ENCODE data around the gene DHRS1.

DHRS1 gene

DNA sequence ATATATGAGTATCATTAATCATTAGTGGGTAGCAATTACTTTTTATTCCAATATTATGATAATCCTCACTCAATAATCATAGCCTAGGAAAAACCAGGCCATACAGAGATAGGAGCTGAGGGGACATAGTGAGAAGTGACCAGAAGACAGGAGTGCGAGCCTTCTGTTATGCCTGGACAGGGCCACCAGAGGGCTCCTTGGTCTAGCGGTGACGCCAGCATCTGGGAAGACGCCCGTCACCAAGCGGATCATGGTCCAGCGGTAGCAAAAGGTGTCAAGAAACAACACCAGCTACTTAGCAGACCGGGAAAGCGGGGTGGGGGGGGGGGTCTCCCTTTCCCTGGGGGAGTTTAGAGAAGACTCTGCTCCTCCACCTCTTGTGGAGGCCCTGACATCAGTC is 28.3 kb upstream of the DHRS1 start:
- DNase-seq (ENCODE audit: low spot score) = peak; percentile 32

GRCh38 chr14:24327303-24327702 is 27.7 kb upstream of the DHRS1 start:
- DNase-seq (ENCODE audit: low spot score) = no peak

- no peak for DNase-seq (ENCODE audit: low spot score)
Measured at GRCh38 chr14:24325963-24326362, 26.4 kb upstream of the DHRS1 start.

DNA sequence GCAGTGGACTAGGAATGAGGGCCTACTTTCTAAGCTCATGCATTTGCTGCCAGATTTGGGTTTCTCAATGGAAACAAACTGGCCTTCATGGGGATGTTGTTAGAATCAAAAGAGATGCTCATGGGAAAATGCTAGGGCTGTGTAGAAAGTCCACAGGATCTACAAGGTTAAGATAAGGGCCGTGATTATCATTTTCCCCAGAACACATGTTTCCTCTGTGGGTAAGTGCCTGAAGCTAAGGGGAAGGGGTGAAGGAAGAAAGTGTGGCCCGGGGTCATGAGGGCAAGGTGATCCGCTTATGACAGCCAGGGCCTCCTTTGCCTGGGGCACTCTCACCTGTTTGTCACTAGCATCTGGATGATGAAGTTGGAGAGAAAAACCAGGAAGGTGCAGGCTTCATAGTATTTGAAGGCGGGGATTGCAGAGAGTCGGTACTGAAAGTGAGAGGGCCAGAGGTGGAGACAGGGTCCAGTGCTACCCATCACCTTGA is 25.5 kb upstream of the DHRS1 start:
- DNase-seq (ENCODE audit: low spot score) = no peak

- DNase-seq (ENCODE audit: low spot score) = no peak
Measured at GRCh38 chr14:24324024-24324423, 24.4 kb upstream of the DHRS1 start.

GRCh38 chr14:24323341-24323740 is 23.8 kb upstream of the DHRS1 start:
- DNase-seq (ENCODE audit: low spot score) = no peak

GRCh38 chr14:24322672-24323071 is 23.1 kb upstream of the DHRS1 start:
- DNase-seq (ENCODE audit: low spot score) = no peak

- no peak for DNase-seq (ENCODE audit: low spot score)
Measured at GRCh38 chr14:24321212-24321975, 21.8 kb upstream of the DHRS1 start.

DNA sequence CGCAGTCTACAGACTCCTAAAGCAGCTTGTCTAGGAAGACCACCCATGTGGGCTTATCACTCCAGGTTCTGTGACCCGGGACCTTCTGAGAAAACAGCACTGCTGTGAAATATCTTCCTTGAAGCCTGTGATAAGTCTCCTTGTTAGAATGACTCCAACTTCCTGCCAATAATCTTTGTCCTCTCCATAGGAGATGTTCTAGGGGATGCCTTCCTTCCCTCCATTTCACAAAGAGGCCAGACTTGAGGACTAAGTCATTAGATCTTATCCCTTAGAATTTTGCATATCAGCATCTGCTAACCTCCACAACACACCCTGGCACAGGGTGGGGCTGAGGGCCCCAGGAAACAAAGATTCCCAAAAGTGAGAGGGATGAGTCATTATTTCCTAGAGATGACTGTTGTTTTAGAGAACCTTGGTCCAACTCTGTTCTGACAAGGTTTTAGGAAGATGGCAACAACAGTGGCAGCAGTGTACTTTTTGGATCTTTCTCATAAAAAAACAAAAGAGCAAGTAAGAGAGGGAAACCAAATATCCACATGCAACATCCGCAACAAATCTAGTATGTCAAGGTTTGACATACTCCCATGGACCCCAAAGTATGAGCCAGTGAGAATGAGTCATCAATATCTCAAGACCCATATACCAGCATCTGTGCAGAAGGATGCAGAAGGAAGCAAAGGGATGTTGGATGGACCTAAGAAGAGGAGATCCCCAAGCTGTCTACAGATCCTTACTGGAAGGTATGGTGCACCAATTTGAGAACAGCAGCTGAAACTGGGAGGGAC is 17.8 kb upstream of the DHRS1 start:
- DNase-seq (ENCODE audit: low spot score) = no peak

GRCh38 chr14:24316597-24316950 is 17.0 kb upstream of the DHRS1 start:
- DNase-seq (ENCODE audit: low spot score) = no peak

- DNase-seq (ENCODE audit: low spot score) = no peak
Measured at GRCh38 chr14:24315807-24316596, 16.4 kb upstream of the DHRS1 start.

DNA sequence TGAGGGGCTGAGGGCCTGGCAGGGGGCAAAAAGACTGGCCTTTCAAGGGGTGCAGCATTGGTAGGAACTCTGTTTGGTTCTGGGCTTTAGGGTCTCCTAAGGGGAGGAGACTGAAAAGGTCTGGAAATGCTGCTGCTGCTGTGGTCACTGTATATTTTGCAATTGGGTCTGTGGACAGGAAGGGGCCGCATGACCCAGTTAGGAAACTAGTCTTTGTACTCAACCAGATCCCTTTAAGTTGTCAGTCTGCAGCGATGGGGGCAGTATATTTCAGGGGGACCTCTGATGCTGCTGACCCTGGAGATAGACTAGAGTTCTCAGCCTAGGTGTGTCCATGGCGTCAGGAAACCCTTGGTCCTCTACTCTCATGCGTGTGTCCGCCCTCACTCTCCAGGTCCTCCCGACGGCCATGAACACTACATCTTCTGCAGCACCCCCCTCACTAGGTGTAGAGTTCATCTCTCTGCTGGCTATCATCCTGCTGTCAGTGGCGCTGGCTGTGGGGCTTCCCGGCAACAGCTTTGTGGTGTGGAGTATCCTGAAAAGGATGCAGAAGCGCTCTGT is 15.7 kb upstream of the DHRS1 start:
- no peak for DNase-seq (ENCODE audit: low spot score)

DNA sequence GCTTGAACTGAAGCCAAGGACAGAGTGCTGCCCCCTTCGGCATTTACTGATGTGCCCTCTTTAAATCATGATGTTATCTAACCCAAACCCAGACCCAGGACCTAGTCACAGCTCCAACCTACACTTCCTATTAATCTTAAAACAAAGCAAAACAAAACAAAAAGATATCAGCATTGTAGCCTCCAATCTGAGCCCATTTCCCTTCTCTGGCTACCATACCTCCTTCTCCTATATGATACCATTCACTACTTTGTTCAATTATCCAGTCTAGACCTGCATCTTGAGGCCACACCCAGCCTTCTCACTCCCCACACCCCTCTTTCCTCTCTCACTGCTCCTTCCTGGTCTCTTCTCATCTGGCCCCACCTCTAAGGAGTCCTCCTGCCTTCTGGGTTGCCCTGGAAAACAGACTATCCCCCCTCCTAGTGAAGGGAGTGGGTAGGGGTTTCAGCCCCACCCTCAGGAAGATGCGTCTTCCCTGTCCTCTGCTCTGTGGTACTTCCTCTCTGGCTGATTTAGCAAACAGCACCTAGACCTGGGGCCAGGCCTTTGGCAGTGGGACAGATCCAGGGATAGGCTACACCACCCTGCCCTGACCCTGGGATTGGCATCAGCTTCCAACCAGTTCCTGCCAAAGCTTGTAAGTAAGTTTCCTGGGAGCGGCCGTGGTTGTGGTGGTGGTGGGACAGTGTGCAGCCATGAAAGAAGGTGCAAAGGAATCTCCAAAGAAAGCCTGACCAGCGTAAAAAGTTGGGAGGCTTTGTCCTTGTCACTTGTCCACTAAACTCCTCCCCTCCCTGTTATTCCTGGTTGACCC is 15.0 kb upstream of the DHRS1 start:
- no peak for DNase-seq (ENCODE audit: low spot score)

DNA sequence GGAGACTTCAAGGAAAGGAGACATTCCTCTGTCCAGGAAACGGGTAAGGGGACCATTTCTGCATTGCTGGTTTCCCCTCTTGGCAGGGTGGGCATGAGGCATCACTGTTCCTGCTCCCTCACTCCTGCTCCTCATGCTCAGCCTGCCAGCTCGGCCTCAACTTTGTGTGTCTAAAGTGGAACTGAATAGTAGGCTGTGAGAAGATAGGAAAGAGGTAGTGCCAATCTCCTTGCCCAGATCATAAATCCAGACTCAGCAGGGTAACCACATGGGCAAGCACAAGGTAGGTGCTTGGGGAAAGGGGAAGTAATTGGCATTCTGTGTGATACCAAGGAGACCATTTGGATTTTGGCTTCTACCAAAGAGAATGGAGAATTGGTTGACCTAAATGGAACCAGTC is 14.3 kb upstream of the DHRS1 start:
- no peak for DNase-seq (ENCODE audit: low spot score)

DNA sequence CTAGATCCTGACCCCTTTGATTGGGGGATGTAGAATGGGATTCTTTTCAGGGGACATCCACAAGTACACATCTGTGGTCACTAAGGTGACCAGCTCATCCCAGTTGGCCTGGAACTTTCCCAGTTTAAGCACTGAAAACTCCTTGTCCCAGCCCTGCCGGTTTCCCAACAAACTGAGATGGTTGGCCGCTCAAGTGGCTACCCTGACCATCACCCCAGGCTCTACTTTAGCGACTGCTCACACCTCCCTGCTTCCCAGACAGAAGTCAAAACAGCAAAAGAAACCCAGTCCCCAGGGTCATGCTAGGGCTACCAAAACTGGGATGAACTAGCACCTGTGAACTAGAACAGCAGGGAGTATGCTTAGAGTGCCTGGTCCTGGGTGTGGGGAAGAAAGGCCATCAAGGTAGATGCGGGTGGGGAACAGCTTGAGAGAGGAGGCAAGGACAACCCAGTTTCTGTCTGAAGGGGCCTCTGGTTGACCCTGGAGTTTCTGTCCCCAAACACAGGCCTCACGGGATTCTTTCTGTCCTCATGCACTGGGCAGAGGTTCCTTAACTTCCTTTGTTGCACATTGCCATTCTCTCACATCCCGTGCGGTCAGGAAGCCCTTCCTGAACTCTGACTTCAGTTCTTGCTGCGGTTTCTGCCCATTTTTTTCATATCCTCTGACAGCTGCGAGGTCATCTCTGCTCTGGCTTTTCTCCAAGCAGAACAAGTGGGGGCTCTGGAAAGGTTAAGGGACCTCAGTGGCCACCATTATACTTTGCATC is 13.3 kb upstream of the DHRS1 start:
- peak; percentile 70 for DNase-seq (ENCODE audit: low spot score)

- DNase-seq (ENCODE audit: low spot score) = no peak
Measured at GRCh38 chr14:24311837-24312615, 12.4 kb upstream of the DHRS1 start.

- DNase-seq (ENCODE audit: low spot score) = peak; percentile 68
Measured at GRCh38 chr14:24310646-24311604, 11.3 kb upstream of the DHRS1 start, which contains the start of gene LTB4R. Gene LTB4R (plus strand): TSS chr14:24311502. CDS start chr14:24315652, 4,150 bp downstream.

DNA sequence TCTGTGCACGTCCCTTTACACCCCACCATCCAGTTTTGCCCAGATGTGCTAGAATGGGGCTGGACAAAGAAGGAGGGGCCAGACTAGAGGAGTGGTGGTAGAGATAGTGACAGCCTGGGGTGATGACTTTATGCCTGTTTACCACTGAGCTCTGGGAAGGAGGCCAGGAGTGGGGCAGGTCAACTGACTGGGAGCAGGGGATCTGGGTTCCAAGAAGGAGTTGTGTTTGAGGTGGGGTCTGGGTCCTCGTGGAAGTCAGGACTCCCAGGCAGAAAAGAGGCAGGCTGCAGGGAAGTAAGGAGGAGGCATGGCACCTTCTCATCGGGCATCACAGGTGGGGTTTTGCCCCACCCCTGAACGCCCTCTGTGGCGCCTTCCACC is 10.7 kb upstream of the DHRS1 start:
- DNase-seq (ENCODE audit: low spot score) = no peak
